GM19452 (cell line): Measurements from ENCODE around the gene RPS6KA5.

Experiments
- ATAC-seq: cut with Tn5 transposase; IDR thresholded peaks from one replicate; pipeline ENCODE4 v1.9.1; 2021; ENCODE audit not compliant: unreplicated experiment

RPS6KA5 gene

GRCh38 chr14:91031666-91032065 is 28.8 kb downstream of the RPS6KA5 start:
- no peak for ATAC-seq

DNA sequence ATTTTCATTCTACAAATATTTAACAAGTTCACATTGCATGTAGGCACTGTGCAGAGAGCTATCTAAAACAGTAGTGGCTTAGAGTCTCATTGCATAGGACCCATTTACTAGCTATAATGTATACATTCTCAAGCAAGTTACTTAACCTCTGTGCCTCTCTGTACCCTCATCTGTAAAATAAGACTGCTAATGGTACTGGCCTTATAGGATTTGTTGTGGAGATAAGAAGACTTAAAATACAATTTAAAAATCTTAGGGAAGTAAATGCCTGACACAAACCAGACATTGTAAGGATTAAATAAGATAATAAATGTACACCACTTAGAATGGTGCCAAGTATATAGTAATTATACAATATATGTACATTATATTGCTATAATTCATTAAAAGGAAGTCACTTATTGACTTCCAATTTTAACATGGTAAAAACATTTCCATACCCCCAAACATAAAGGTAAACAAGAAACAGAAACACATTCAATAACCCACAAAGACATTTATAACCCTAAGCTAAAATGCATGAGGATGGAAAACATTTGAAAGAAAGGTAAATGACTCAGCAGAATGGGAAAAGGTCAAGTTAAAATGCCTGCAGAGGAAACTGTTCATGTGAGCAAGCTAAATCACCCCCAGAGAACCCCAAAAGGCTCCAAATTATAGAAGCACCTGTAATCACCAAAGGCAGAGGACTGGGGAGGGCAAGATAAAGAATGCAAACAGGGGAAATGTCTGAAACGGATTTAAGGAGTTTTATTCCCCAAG is 30.8 kb downstream of the RPS6KA5 start:
- no peak for ATAC-seq

- no peak for ATAC-seq
Measured at GRCh38 chr14:91027561-91027960, 32.9 kb downstream of the RPS6KA5 start.

DNA sequence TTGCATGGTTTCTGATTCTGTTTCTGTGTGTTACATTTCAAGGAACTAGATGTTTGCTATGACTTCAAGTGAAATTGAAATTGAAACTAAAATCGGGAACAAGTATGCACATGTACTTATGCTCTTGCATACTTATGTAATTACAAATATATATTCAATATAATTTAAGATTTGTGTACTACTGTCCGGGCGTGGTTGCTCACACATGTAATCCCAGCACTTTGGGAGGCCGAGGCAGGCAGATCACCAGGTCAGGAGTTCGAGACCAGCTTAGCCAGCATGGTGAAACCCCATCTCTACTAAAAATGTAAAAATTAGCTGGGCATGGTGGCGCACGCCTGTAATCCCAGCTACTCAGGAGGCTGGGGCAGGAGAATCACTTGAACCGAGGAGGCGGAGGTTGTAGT is 37.8 kb downstream of the RPS6KA5 start:
- ATAC-seq, result peak; percentile 86

DNA sequence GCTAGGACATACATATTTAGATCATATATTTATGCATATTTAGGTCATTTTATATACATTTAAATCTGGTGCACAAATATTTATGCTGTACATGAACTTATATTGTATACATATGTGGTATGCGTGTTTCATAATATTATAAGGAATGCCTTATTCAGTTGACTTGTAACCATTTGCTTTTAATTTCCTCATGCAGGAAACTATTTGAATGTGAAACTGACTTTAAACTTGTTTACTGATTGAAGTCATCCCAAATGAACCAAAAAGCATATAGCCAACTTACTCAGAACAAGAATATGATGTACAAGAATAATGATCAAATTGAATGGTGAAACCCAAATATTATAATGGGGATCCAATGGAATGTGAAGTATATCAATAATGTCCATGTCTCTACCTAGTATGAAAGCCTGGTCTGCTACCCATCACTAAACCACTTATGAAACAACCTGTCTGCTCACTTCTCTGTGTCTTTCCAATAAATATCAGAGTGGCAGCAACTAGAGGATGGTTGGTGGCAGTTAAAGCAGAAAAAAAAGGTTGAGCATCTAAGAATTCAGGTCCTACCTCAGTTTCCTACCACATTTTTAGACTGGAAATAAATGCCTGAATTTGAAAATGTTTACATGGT is 38.3 kb downstream of the RPS6KA5 start:
- ATAC-seq, result peak; percentile 63

- no peak for ATAC-seq
Measured at GRCh38 chr14:91021115-91021514, 39.3 kb downstream of the RPS6KA5 start.

- no peak for ATAC-seq
Measured at GRCh38 chr14:91019673-91020072, 40.8 kb downstream of the RPS6KA5 start.

GRCh38 chr14:91018481-91018880 is 42.0 kb downstream of the RPS6KA5 start:
- no peak for ATAC-seq

- no peak for ATAC-seq
Measured at GRCh38 chr14:91016800-91017410, 43.5 kb downstream of the RPS6KA5 start.

DNA sequence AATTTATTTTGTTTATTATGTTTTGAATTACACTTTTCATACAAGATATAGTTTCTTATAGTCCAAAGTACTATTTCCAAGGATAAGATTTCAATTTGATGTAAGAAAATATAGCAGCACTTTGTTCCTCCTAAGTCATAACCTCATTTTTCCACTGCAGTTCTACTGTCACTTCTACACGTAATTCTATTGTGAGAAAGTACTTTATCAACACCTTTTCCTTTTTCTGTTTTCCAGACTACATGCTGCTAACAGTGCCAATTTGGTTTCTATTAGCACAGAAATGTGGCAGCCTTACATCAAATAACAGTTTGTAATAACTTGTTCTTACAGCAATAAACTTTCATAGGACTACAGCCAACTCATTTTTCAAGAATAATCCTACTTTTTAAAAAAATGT is 45.0 kb downstream of the RPS6KA5 start:
- ATAC-seq, result no peak

DNA sequence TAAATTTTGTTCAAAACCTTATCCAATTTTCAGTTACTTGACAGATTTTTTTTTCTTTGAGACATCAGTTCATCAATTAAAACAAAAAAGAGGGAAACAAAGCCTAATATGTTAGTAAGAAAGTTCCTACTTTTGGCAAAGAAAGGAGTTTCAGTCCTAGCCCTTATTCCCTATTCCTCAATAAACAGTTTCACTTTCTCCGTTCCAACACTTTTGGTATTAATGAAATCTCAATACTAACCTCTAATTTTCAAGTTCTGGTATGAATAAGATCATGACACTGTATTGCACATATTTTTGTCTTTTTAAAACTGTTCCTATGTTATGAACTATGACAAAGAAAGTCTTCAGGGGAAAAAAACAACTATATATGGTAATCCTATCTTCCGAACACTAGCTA is 48.4 kb downstream of the RPS6KA5 start:
- no peak for ATAC-seq

- no peak for ATAC-seq
Measured at GRCh38 chr14:91010153-91010533, 50.3 kb downstream of the RPS6KA5 start.

- peak; percentile 95 for ATAC-seq
Measured at GRCh38 chr14:91009501-91010152, 50.8 kb downstream of the RPS6KA5 start.

- no peak for ATAC-seq
Measured at GRCh38 chr14:91008759-91009409, 51.6 kb downstream of the RPS6KA5 start.

DNA sequence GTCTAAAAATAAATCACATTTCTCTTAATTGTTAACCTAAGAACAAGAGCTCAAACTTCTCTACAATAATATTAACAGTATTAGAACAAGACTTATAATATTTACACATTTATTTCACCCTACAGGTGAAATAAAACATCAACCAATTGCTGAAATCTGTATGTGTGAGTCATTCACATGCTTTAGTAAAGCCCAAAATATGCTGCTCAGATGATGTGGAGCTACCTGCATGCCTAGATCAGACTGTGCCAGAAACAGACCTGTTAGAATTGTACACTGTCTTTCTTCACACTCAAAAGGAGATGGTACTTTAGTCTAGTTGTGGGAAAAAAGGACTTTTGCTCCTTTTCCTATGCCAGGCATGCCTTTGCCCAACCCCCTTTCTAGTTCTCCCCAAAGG is 54.7 kb downstream of the RPS6KA5 start:
- no peak for ATAC-seq

DNA sequence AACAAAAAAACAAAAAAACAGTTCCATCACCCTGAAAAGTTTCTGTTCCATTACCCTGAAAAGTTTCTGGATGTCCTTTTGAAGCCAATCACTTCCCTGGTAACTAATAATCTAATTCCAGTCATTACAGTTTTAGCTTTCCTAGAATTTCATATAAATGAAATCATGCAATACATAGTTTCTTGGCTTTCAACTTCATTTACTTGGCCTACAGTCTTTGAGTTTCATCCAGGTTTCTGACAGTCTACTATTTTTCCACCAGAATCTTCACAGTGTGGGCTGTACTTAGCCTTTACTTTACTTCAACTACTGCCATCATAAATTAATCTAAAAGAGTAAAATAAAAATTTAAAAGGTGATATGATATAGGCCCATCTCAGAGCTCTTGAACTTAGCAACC is 55.5 kb downstream of the RPS6KA5 start:
- no peak for ATAC-seq

DNA sequence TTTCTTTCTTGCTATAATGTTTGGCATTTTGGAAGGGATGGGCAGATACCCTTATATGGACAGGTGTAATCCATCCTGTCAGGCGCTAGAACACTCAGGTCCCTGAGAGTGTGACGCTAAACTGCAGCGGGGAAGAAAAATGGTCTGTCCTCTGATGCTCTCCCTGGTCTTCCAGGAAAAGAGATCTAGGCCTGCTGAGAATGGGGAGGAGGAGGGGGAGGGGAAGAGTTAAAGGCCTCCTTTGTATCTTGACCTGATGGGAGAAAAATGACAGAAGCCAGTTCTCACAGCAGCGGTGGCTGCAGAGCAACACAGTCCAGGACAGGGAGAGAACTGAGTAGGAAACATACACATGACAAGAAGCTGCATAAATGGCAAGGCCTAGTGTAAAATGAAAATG is 61.1 kb downstream of the RPS6KA5 start:
- ATAC-seq, result no peak

DNA sequence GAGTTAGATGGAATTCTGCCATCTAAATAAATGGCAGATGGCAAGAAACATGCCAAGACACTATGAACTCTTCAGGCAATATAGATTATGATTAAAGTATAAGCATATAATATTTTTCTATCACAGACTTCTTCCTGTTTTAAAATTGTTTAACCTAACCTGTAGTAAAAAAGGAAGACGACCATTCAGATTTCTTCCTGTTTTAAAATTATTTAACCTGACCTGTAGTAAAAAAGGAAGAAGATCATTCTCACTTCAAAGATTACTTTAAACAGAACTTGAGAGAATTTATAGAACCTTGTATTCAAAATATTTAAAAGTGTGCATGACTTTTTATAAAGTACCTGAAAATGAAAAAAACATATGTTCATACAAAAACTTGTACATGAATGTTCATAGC is 63.5 kb downstream of the RPS6KA5 start:
- ATAC-seq, result no peak

DNA sequence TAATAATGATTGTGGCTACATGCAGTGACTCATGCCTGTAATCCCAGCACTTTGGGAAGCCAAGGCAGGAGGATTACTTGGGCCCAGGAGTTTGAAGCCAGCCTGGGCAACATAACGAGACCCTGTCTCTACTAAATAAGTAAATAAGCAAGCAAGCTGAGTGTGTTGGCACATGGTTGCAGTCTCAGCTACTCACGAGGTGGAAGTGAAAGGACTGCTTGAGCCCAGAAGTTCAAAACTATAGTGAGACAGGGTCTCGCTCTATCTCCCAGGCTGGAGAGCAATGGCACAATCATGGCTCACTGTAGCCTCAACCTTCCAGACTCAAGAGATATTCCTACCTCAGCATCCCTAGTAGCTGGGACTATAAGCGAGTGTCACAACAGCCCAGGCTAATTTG is 64.7 kb downstream of the RPS6KA5 start:
- ATAC-seq, result no peak

DNA sequence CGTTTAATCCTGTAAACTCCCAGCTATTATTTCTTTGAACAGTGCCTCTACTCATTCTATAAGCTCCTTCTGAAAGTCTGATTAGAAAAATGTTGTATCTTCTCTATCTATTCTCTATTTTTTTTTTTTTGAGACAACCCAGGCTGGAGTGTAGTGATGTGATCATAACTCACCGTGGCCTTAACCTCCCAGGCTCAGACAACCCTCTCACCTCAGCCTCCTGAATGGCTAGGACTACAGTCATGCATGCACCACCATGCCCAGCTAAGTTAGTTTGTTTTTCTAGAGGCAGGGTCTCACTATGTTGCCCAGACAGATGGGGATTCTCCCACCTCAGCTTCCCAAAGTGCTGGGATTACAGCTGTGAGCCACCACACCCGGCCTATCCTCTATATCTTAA is 66.6 kb downstream of the RPS6KA5 start:
- ATAC-seq, result no peak

GRCh38 chr14:90991690-90992443 is 68.6 kb downstream of the RPS6KA5 start:
- no peak for ATAC-seq
